Measurements from ENCODE around the gene TTLL3. TPM values are rescaled to one million over a fixed set of nuclear protein-coding genes. Genes with fewer than 3 reads are reported as not detected.

TTLL3 gene
- total and polyA plus RNA-seq, 2 of the 8 experiments (the other 6 are each of a cell fraction or from before 2014, with no cell fraction given): 5.9 to 8.9 TPM

GRCh38 chr3:9828801-9829755 lies 19.0 kb downstream of the TTLL3 start:
- H3K27ac ChIP-seq (ENCODE audit: low read depth, low read length): no peak overlapping the region

More at GRCh38 chr3:9828801-9829755, 19.0 kb downstream of the TTLL3 start:
- no peak overlapping the region for H4K91ac ChIP-seq (replicated peaks; ENCODE audit: insufficient read length, low read length)
- H3K79me1 ChIP-seq (ENCODE audit: low read depth, low read length): no peaks in the 10 kb centered on the region
- no peak for TF ChIP-seq HDAC2 (IDR thresholded peaks at IDR 0.05; ENCODE audit: borderline replicate concordance in 1 of 2, low read depth in 2 of 2, low read length in 2 of 2)
- no peak for TF ChIP-seq ATF3 (IDR thresholded peaks at IDR 0.05; ENCODE audit: insufficient read depth, low read depth, low read length)
- TF ChIP-seq CTBP2 (IDR thresholded peaks at IDR 0.05; ENCODE audit: borderline replicate concordance, insufficient read depth, insufficient read length, low read length): no peak
- peak; percentile 33; the same call in 1 of the 2 replicates for TF ChIP-seq KDM1A (IDR thresholded peaks at IDR 0.05; ENCODE audit: borderline replicate concordance, low read length)
- no peak for TF ChIP-seq EP300 (IDR thresholded peaks at IDR 0.05; ENCODE audit: borderline replicate concordance in 1 of 2, low read depth in 2 of 2, low read length in 2 of 2)
- no peak for TF ChIP-seq BCL11A (IDR thresholded peaks at IDR 0.05; ENCODE audit: low read depth in 2 of 2, low read length in 2 of 2)
- no peak overlapping the region for H3K4me2 ChIP-seq (ENCODE audit: insufficient read depth in 1 of 2, low read depth in 2 of 2, low read length in 2 of 2)
- no peak overlapping the region for H4K5ac ChIP-seq (ENCODE audit: insufficient read length, low read depth, low read length)
- no peak overlapping the region for H3K14ac ChIP-seq (ENCODE audit: insufficient read length)
- no peak overlapping the region for H3K4me3 ChIP-seq (ENCODE audit: extremely low read depth in 1 of 4, insufficient read depth in 2 of 4, low read depth in 3 of 4, low read length in 4 of 4)
- peaks cover 0 to under 1% of the 10 kb centered on the region in 2 experiments for H4K20me1 ChIP-seq (replicated peaks in 1 of 2; ENCODE audit: control insufficient read depth in 1 of 2, insufficient read depth in 2 of 2, low read length in 2 of 2)
- H3K36me3 ChIP-seq (ENCODE audit: control insufficient read depth in 2 of 4, insufficient read depth in 4 of 4, low read length in 3 of 4): no peaks in the 10 kb centered on the region
- H2BK5ac ChIP-seq (ENCODE audit: low read depth, low read length): no peak overlapping the region
- H4K8ac ChIP-seq (ENCODE audit: extremely low read depth, insufficient read depth, low read length): 0 out of 2 replicates have a peak overlapping the region, but pooled peaks have one; percentile 41
- no peak overlapping the region for H3K56ac ChIP-seq (replicated peaks; ENCODE audit: insufficient read length, low read depth, low read length)
- no peak overlapping the region for H3K9ac ChIP-seq (replicated peaks in 1 of 4; ENCODE audit: extremely low read depth in 1 of 4, low read depth in 3 of 4, low read length in 3 of 4)
- no peaks in the 10 kb centered on the region for H3K27me3 ChIP-seq (replicated peaks in 1 of 4; ENCODE audit: control insufficient read depth in 3 of 4, extremely low read depth in 1 of 4, insufficient read depth in 3 of 4, low read length in 3 of 4)
- POLR2A ChIA-PET (ENCODE audit: partially characterized antibody): interaction anchor here (0.8 to 1.4 kb wide), 5 partner anchors 12 to 117 kb away, joined by 3 to 5 read pairs (median 3); no protein-coding TSS in a partner anchor
- DNase-seq (ENCODE audit: low read depth in 1 of 2, low spot score in 2 of 2) (no peak), FAIRE-seq (no peak)
- H2BK12ac ChIP-seq (ENCODE audit: low read depth, low read length): no peak overlapping the region
- no peak overlapping the region for H3K18ac ChIP-seq (ENCODE audit: extremely low read depth, low read length)
- H3K4me1 ChIP-seq (replicated peaks in 1 of 4; ENCODE audit: control insufficient read depth in 3 of 4, insufficient read depth in 4 of 4, low read length in 3 of 4): peaks cover 0 to 5% (median 2%) of the 10 kb centered on the region in 4 experiments; a peak in 2 of 7 replicates
- H2BK120ac ChIP-seq (replicated peaks; ENCODE audit: low read depth, low read length): no peak overlapping the region
- no peak overlapping the region for H2AK5ac ChIP-seq (ENCODE audit: low read depth, low read length)
- CTCF ChIA-PET (ENCODE audit: partially characterized antibody): interaction anchor here (0.6 to 7.9 kb wide), 17 partner anchors 7 to 519 kb away, joined by 3 to 74 read pairs (median 4); partner anchors contain the start of gene CIDEC
- H3K23ac ChIP-seq (ENCODE audit: insufficient read length): no peak overlapping the region
- H3K23me2 ChIP-seq (ENCODE audit: low read depth, low read length): no peaks in the 10 kb centered on the region
- no peak overlapping the region for H2AFZ ChIP-seq (ENCODE audit: low read length)
- no peaks in the 10 kb centered on the region for H3K9me3 ChIP-seq (ENCODE audit: insufficient read depth in 2 of 2, low read depth in 1 of 2, low read length in 1 of 2)
- no peaks in the 10 kb centered on the region for H3K79me2 ChIP-seq (ENCODE audit: control insufficient read depth in 1 of 2, insufficient read depth in 2 of 2, low read length in 2 of 2)
- no peak overlapping the region for H2BK20ac ChIP-seq (ENCODE audit: low read length)
- WGBS, 2 experiments (ENCODE audit: extremely low coverage in 1 of 2, insufficient coverage in 1 of 2, insufficient read length in 1 of 2, insufficient replicate concordance in 2 of 2, low coverage in 1 of 2, low lambda C conversion rate in 2 of 2, missing lambda C conversion rate in 1 of 2): 91% methylated on average over 17 of the region's 17 CpGs; no CpG with 5 or more reads in 1 of the 2 experiments
- no peak overlapping the region for H2BK15ac ChIP-seq (ENCODE audit: low read length)
- peak overlapping the region; percentile 87 for H3K4ac ChIP-seq (replicated peaks; ENCODE audit: insufficient read length, low read depth, low read length)

All from H1 (cell line).